HepG2 (cell line): ENCODE data around the gene NSUN6. TPM values are rescaled to one million over a fixed set of nuclear protein-coding genes. Genes with fewer than 3 reads are reported as not detected.
A peak's percentile ranks its signal among the peaks of the same experiment; 100 is the strongest.

Experiments
- ATF7 ChIP-seq, 2 experiments: fragments of 450-650 bp in 1 of 2; sonication (generic) in 1 of 2; formaldehyde crosslinking in 1 of 2; IDR thresholded peaks; 2 replicates each; pipeline versions ENCODE4 v1.4.0 to v1.6.1; 2016 to 2020; ENCODE audit warnings: antibody characterized with exemption in 1 of 2, mild to moderate bottlenecking in 1 of 2, missing genetic modification reagents in 1 of 2
- ATF7-NPFF ChIP-seq: sonication (generic); formaldehyde crosslinking; IDR thresholded peaks from 2 replicates; pipeline ENCODE4 v1.8.1; 2023; ENCODE audit warnings: mild to moderate bottlenecking, low read depth, missing genetic modification reagents, moderate library complexity
- CBX5 ChIP-seq: sonication (generic); formaldehyde crosslinking; IDR thresholded peaks from 2 replicates; pipeline ENCODE4 v1.4.0; 2020; ENCODE audit warnings: missing genetic modification reagents, borderline replicate concordance
- EED ChIP-seq: sonication (generic); formaldehyde crosslinking; IDR thresholded peaks from 2 replicates; pipeline ENCODE4 v1.5.0; 2020; ENCODE audit warnings: mild to moderate bottlenecking, missing genetic modification reagents
- KAT8 ChIP-seq: IDR thresholded peaks from 2 replicates; pipeline ENCODE4 v1.6.1; 2016; ENCODE audit warnings: missing genetic modification reagents, missing compliant biosample characterization
- KDM2A ChIP-seq: sonication (generic); formaldehyde crosslinking; IDR thresholded peaks from 2 replicates; pipeline ENCODE4 v1.4.0; 2020; ENCODE audit warnings: low read depth, missing genetic modification reagents, borderline replicate concordance
- MAFF ChIP-seq: IDR thresholded peaks from 2 replicates; pipeline ENCODE4 v1.6.1; 2011; ENCODE audit warnings: low read depth, low read length, improper control_type of control experiment
- MBD4 ChIP-seq: IDR thresholded peaks from 2 replicates; pipeline ENCODE4 v1.6.1; 2012; ENCODE audit warnings: low read length, inconsistent platforms, borderline replicate concordance
- POLR2G ChIP-seq: fragments of 200-400 bp; formaldehyde crosslinking; IDR thresholded peaks from 2 replicates; pipeline ENCODE4 v1.6.1; 2018; ENCODE audit warnings: mild to moderate bottlenecking, low read depth, low read length, moderate library complexity
- SAP130 ChIP-seq: IDR thresholded peaks from 2 replicates; pipeline ENCODE4 v1.6.1; 2016; ENCODE audit warnings: low read depth
- SIN3A ChIP-seq: IDR thresholded peaks from 2 replicates; pipeline ENCODE4 v1.6.1; 2011; ENCODE audit warnings: low read depth, mild to moderate bottlenecking, control low read depth, low read length, borderline replicate concordance
- SMYD3 ChIP-seq: sonication (generic); formaldehyde crosslinking; IDR thresholded peaks from 2 replicates; pipeline ENCODE4 v1.8.1; 2023; ENCODE audit warnings: mild to moderate bottlenecking, missing genetic modification reagents
- TOPORS ChIP-seq: sonication (generic); formaldehyde crosslinking; IDR thresholded peaks from 2 replicates; pipeline ENCODE4 v1.8.0; 2023; ENCODE audit warnings: mild to moderate bottlenecking, missing genetic modification reagents
- ZBTB7B ChIP-seq: sonication (generic); formaldehyde crosslinking; IDR thresholded peaks from 2 replicates; pipeline ENCODE4 v1.4.0; 2020; ENCODE audit warnings: missing genetic modification reagents
- ZNF224 ChIP-seq: sonication (generic); formaldehyde crosslinking; IDR thresholded peaks from 2 replicates; pipeline ENCODE4 v1.5.0; 2020; ENCODE audit warnings: mild to moderate bottlenecking, missing genetic modification reagents
- ZNF614 ChIP-seq: IDR thresholded peaks from 2 replicates; pipeline ENCODE4 v1.6.1; 2018; ENCODE audit warnings: missing biosample characterization, missing genetic modification reagents, inconsistent platforms, borderline replicate concordance
- ZNF782 ChIP-seq: sonication (generic); formaldehyde crosslinking; IDR thresholded peaks from 2 replicates; pipeline ENCODE4 v1.4.0; 2020; ENCODE audit warnings: missing genetic modification reagents, mild to moderate bottlenecking, borderline replicate concordance
- polyA plus RNA-seq, 8 experiments: library from polyadenylated mRNA; depleted of rRNA in 3 of 8; stranded (reverse) in 7 of 8; unstranded in 1 of 8; fragments of >200 nt; fragmentation: Illumina TruSeq in 4 of 8; extraction: Trizol in 4 of 8; gene quantifications; 2 replicates each; pipeline versions ENCODE4 v1.2.1 to v1.2.3, GENCODE V29; 2011 to 2016; ENCODE audit warnings: low read depth in 4 of 8, missing spikeins in 1 of 8, mixed read lengths in 1 of 8; ENCODE audit not compliant: insufficient read depth in 1 of 8
- total RNA-seq, 5 experiments: library from RNA; depleted of rRNA; stranded (reverse); fragments of >200 nt; fragmentation: Illumina TruSeq; extraction: Trizol; gene quantifications; 2 replicates each; pipeline ENCODE4 v1.2.3, GENCODE V29; 2016; ENCODE audit warnings: low read depth in 1 of 5
- TF ChIP-seq, protein P1 (sequence below): sonication (generic); formaldehyde crosslinking; IDR thresholded peaks from 2 replicates; pipeline ENCODE4 v1.5.0; 2020; ENCODE audit warnings: missing genetic modification reagents, mild to moderate bottlenecking, borderline replicate concordance
- TF ChIP-seq, protein P2 (sequence below): sonication (generic); formaldehyde crosslinking; IDR thresholded peaks from 2 replicates; pipeline ENCODE4 v1.4.0; 2020; ENCODE audit warnings: mild to moderate bottlenecking, missing genetic modification reagents
- TF ChIP-seq, protein P3 (sequence below): sonication (generic); formaldehyde crosslinking; IDR thresholded peaks from 2 replicates; pipeline ENCODE4 v1.4.0; 2020; ENCODE audit warnings: mild to moderate bottlenecking, missing genetic modification reagents
- TF ChIP-seq, protein P4 (sequence below): sonication (generic); formaldehyde crosslinking; IDR thresholded peaks from 2 replicates; pipeline ENCODE4 v1.5.0; 2020; ENCODE audit warnings: missing genetic modification reagents
- TF ChIP-seq, protein P5 (sequence below): sonication (generic); formaldehyde crosslinking; IDR thresholded peaks from 2 replicates; pipeline ENCODE4 v1.4.0; 2020; ENCODE audit warnings: mild to moderate bottlenecking, missing genetic modification reagents
- TF ChIP-seq, protein P6 (sequence below): sonication (generic); formaldehyde crosslinking; IDR thresholded peaks from 2 replicates; pipeline ENCODE4 v1.4.0; 2020; ENCODE audit warnings: low read depth, mild to moderate bottlenecking, missing genetic modification reagents
- TF ChIP-seq, protein P7 (sequence below): IDR thresholded peaks from 2 replicates; pipeline ENCODE4 v1.6.1; 2016; ENCODE audit warnings: mild to moderate bottlenecking, missing biosample characterization, missing genetic modification reagents

NSUN6 gene
- total and polyA plus RNA-seq, 2 of the 13 experiments (the other 11 are each of a cell fraction or from before 2014, with no cell fraction given): 17.2 to 19.3 TPM

DNA sequence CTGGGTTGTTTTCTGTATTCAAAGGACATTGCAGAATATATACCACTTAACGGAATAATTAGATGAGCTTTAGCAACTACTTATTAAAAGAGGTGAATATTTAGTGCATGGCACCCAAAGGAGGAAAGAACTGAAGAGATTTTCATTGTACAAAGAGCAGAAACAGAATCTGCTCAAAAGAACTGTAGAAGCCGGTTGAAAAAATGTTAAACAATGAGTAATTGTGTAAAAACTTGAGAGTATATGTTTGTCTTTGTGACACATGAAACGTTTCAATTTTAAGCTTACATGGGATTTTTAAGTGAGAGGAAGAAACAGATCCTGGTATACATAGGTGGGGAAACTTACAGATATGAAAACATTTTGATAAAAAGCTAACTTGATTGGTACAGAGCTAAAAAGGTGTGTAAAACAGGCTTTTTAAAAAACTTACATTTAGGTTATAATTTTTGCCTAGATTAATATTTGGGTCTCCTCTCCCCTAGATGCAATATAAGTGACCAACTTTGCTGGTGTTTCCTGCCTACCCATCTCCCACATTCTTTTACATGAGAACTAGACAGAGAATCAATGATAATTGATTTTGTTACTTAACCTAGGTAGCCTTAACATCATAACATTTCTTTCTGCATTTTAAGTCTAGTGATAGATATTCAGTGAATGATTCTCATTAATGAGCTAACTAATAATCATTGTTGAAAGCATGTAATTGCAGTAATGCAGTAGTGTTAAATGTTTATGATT lies 14.6 kb upstream of the NSUN6 start (continued):
- TF ChIP-seq ZNF224 (CRISPR knock-in tag) (no peak), MAFF (0 out of 2 replicates have a peak, but pooled peaks have one; percentile 7), ZBTB7B (CRISPR knock-in tag) (no peak), ATF7 (IDR thresholded peaks at IDR 0.05) (no peak), ATF7 (CRISPR knock-in tag; IDR thresholded peaks at IDR 0.05) (no peak), SIN3A (no peak), SAP130 (CRISPR knock-in tag) (peak; percentile 42), TOPORS (no peak), POLR2G (no peak), ATF7-NPFF (CRISPR knock-in tag) (no peak), ZNF782 (CRISPR knock-in tag) (no peak), KDM2A (CRISPR knock-in tag) (no peak), MBD4 (no peak), EED (CRISPR knock-in tag) (no peak), CBX5 (CRISPR knock-in tag) (no peak), KAT8 (CRISPR knock-in tag) (no peak), SMYD3 (CRISPR knock-in tag) (no peak), ZNF614 (no peak)
- TF ChIP-seq, protein P1, sequence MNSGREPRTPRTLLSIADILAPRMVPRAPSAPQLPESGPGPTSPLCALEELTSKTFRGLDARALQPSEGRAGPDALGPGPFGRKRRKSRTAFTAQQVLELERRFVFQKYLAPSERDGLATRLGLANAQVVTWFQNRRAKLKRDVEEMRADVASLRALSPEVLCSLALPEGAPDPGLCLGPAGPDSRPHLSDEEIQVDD: no peak
- TF ChIP-seq, protein P2, sequence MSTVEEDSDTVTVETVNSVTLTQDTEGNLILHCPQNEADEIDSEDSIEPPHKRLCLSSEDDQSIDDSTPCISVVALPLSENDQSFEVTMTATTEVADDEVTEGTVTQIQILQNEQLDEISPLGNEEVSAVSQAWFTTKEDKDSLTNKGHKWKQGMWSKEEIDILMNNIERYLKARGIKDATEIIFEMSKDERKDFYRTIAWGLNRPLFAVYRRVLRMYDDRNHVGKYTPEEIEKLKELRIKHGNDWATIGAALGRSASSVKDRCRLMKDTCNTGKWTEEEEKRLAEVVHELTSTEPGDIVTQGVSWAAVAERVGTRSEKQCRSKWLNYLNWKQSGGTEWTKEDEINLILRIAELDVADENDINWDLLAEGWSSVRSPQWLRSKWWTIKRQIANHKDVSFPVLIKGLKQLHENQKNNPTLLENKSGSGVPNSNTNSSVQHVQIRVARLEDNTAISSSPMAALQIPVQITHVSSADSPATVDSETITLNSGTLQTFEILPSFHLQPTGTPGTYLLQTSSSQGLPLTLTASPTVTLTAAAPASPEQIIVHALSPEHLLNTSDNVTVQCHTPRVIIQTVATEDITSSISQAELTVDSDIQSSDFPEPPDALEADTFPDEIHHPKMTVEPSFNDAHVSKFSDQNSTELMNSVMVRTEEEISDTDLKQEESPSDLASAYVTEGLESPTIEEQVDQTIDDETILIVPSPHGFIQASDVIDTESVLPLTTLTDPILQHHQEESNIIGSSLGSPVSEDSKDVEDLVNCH (CRISPR knock-in tag): no peak
- TF ChIP-seq, protein P3, sequence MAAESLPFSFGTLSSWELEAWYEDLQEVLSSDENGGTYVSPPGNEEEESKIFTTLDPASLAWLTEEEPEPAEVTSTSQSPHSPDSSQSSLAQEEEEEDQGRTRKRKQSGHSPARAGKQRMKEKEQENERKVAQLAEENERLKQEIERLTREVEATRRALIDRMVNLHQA (CRISPR knock-in tag): no peak
- TF ChIP-seq, protein P4, sequence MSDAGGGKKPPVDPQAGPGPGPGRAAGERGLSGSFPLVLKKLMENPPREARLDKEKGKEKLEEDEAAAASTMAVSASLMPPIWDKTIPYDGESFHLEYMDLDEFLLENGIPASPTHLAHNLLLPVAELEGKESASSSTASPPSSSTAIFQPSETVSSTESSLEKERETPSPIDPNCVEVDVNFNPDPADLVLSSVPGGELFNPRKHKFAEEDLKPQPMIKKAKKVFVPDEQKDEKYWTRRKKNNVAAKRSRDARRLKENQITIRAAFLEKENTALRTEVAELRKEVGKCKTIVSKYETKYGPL (CRISPR knock-in tag): no peak
- TF ChIP-seq, protein P5, sequence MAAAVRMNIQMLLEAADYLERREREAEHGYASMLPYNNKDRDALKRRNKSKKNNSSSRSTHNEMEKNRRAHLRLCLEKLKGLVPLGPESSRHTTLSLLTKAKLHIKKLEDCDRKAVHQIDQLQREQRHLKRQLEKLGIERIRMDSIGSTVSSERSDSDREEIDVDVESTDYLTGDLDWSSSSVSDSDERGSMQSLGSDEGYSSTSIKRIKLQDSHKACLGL (CRISPR knock-in tag): no peak
- TF ChIP-seq, protein P6, sequence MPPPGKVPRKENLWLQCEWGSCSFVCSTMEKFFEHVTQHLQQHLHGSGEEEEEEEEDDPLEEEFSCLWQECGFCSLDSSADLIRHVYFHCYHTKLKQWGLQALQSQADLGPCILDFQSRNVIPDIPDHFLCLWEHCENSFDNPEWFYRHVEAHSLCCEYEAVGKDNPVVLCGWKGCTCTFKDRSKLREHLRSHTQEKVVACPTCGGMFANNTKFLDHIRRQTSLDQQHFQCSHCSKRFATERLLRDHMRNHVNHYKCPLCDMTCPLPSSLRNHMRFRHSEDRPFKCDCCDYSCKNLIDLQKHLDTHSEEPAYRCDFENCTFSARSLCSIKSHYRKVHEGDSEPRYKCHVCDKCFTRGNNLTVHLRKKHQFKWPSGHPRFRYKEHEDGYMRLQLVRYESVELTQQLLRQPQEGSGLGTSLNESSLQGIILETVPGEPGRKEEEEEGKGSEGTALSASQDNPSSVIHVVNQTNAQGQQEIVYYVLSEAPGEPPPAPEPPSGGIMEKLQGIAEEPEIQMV (CRISPR knock-in tag): no peak
- TF ChIP-seq, protein P7, sequence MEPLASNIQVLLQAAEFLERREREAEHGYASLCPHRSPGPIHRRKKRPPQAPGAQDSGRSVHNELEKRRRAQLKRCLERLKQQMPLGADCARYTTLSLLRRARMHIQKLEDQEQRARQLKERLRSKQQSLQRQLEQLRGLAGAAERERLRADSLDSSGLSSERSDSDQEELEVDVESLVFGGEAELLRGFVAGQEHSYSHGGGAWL: no peak
